Activated CD4-positive, CD25-positive, alpha-beta regulatory T cell treated with anti-CD3 and anti-CD28 coated beads, Interleukin-2, amount 50 U/mL, for 72 hours (primary cell): ENCODE measurements around the gene SLC39A13.

ENCODE experiments used
- DNase-seq: peaks from one replicate; pipeline ENCODE4 v3.0.0; 2021

SLC39A13 gene

GRCh38 chr11:47387944-47388696 lies 20.3 kb upstream of the SLC39A13 start:
- DNase-seq: no peak

- no peak for DNase-seq
Observed at GRCh38 chr11:47388697-47389576, 19.5 kb upstream of the SLC39A13 start.

GRCh38 chr11:47389577-47390421 lies 18.6 kb upstream of the SLC39A13 start:
- no peak for DNase-seq

- DNase-seq: no peak
Observed at GRCh38 chr11:47390422-47390760, 18.0 kb upstream of the SLC39A13 start.

GRCh38 chr11:47391077-47391583 lies 17.3 kb upstream of the SLC39A13 start:
- DNase-seq: no peak

- DNase-seq: no peak
Observed at GRCh38 chr11:47391711-47392432, 16.5 kb upstream of the SLC39A13 start.

- no peak for DNase-seq
Observed at GRCh38 chr11:47392546-47393162, 15.7 kb upstream of the SLC39A13 start.

- no peak for DNase-seq
Observed at GRCh38 chr11:47393163-47394049, 15.0 kb upstream of the SLC39A13 start.

- DNase-seq: no peak
Observed at GRCh38 chr11:47394050-47394321, 14.4 kb upstream of the SLC39A13 start.

GRCh38 chr11:47394322-47395222 lies 13.8 kb upstream of the SLC39A13 start:
- DNase-seq: peak; percentile 71

- DNase-seq: no peak
Observed at GRCh38 chr11:47395223-47396048, 13.0 kb upstream of the SLC39A13 start.

- no peak for DNase-seq
Observed at GRCh38 chr11:47396049-47396320, 12.4 kb upstream of the SLC39A13 start.

- no peak for DNase-seq
Observed at GRCh38 chr11:47398011-47398410, 10.4 kb upstream of the SLC39A13 start.

GRCh38 chr11:47398551-47398950 lies 9.8 kb upstream of the SLC39A13 start:
- DNase-seq: no peak

GRCh38 chr11:47399860-47400767 lies 8.3 kb upstream of the SLC39A13 start:
- DNase-seq: no peak

GRCh38 chr11:47400768-47401279 lies 7.6 kb upstream of the SLC39A13 start:
- no peak for DNase-seq

- DNase-seq: no peak
Observed at GRCh38 chr11:47403135-47403534, 5.3 kb upstream of the SLC39A13 start.

GRCh38 chr11:47403571-47403970 lies 4.8 kb upstream of the SLC39A13 start:
- DNase-seq: no peak
